HepG2 (cell line): ENCODE data around the gene UQCRC2. TPM values are rescaled to one million over a fixed set of nuclear protein-coding genes. Genes with fewer than 3 reads are reported as not detected.

Experiments used
- ADNP ChIP-seq: sonication (generic); formaldehyde crosslinking; IDR thresholded peaks from 2 replicates; pipeline ENCODE4 v1.4.0; 2020; ENCODE audit warnings: missing genetic modification reagents
- BCLAF1 ChIP-seq: fragments of 450-650 bp; IDR thresholded peaks from 2 replicates; pipeline ENCODE4 v1.6.1; 2017; ENCODE audit warnings: mild to moderate bottlenecking
- MBNL3 ChIP-seq: fragments of 250-450 bp; sonication (Bioruptor Pico); conservative IDR thresholded peaks from 2 replicates; pipeline ENCODE4 v1.8.0; 2022; ENCODE audit warnings: mild to moderate bottlenecking, inconsistent platforms
- NRL ChIP-seq: sonication (generic); formaldehyde crosslinking; IDR thresholded peaks from 2 replicates; pipeline ENCODE4 v1.5.0; 2020; ENCODE audit warnings: missing genetic modification reagents, mild to moderate bottlenecking, moderate library complexity, borderline replicate concordance
- PBX3 ChIP-seq: sonication (generic); formaldehyde crosslinking; IDR thresholded peaks from 2 replicates; pipeline ENCODE4 v1.8.1; 2023; ENCODE audit warnings: missing genetic modification reagents, inconsistent platforms, borderline replicate concordance
- PRDM15 ChIP-seq: sonication (generic); formaldehyde crosslinking; IDR thresholded peaks from 2 replicates; pipeline ENCODE4 v1.4.0; 2020; ENCODE audit warnings: missing genetic modification reagents
- SETDB1 ChIP-seq: sonication (generic); formaldehyde crosslinking; IDR thresholded peaks from 2 replicates; pipeline ENCODE4 v1.5.1; 2020; ENCODE audit warnings: missing genetic modification reagents, mild to moderate bottlenecking, borderline replicate concordance
- XBP1 ChIP-seq: sonication (generic); formaldehyde crosslinking; IDR thresholded peaks from 2 replicates; pipeline ENCODE4 v1.5.0; 2020; ENCODE audit warnings: missing genetic modification reagents
- ZBTB49 ChIP-seq: sonication (generic); formaldehyde crosslinking; IDR thresholded peaks from 2 replicates; pipeline ENCODE4 v1.4.0; 2020; ENCODE audit warnings: missing genetic modification reagents, borderline replicate concordance
- ZFX ChIP-seq: sonication (generic); formaldehyde crosslinking; IDR thresholded peaks from 2 replicates; pipeline ENCODE4 v1.4.0; 2020; ENCODE audit warnings: mild to moderate bottlenecking, low read depth, missing genetic modification reagents, moderate library complexity
- ZNF24 ChIP-seq: fragments of 450-650 bp; IDR thresholded peaks from 2 replicates; pipeline ENCODE4 v1.6.1; 2017; ENCODE audit warnings: antibody characterized with exemption, mild to moderate bottlenecking
- ZNF33A ChIP-seq: sonication (generic); formaldehyde crosslinking; IDR thresholded peaks from 2 replicates; pipeline ENCODE4 v1.5.1; 2020; ENCODE audit warnings: missing genetic modification reagents, mild to moderate bottlenecking, moderate library complexity, borderline replicate concordance
- ZNF468 ChIP-seq: sonication (generic); formaldehyde crosslinking; IDR thresholded peaks from 2 replicates; pipeline ENCODE4 v1.8.0; 2022; ENCODE audit warnings: mild to moderate bottlenecking, moderate library complexity, missing genetic modification reagents
- ZNF576 ChIP-seq: sonication (generic); formaldehyde crosslinking; IDR thresholded peaks from 2 replicates; pipeline ENCODE4 v1.4.0; 2020; ENCODE audit warnings: mild to moderate bottlenecking, missing genetic modification reagents
- ZNF746 ChIP-seq: sonication (generic); formaldehyde crosslinking; IDR thresholded peaks from 2 replicates; pipeline ENCODE4 v1.8.0; 2022; ENCODE audit warnings: mild to moderate bottlenecking, missing genetic modification reagents
- polyA plus RNA-seq, 8 experiments: library from polyadenylated mRNA; depleted of rRNA in 3 of 8; stranded (reverse) in 7 of 8; unstranded in 1 of 8; fragments of >200 nt; fragmentation: Illumina TruSeq in 4 of 8; extraction: Trizol in 4 of 8; gene quantifications; 2 replicates each; pipeline versions ENCODE4 v1.2.1 to v1.2.3, GENCODE V29; 2011 to 2016; ENCODE audit warnings: low read depth in 4 of 8, missing spikeins in 1 of 8, mixed read lengths in 1 of 8; ENCODE audit not compliant: insufficient read depth in 1 of 8
- total RNA-seq, 5 experiments: library from RNA; depleted of rRNA; stranded (reverse); fragments of >200 nt; fragmentation: Illumina TruSeq; extraction: Trizol; gene quantifications; 2 replicates each; pipeline ENCODE4 v1.2.3, GENCODE V29; 2016; ENCODE audit warnings: low read depth in 1 of 5

The UQCRC2 gene
- total and polyA plus RNA-seq, 2 of the 13 experiments (the other 11 are each of a cell fraction or from before 2014, with no cell fraction given) = 442 to 536 TPM

- TF ChIP-seq ZNF746 = 0 out of 2 replicates have a peak, but pooled peaks have one; percentile 49
- no peak; the same call in 1 of the 2 replicates for TF ChIP-seq ZNF33A (CRISPR knock-in tag)
- peak; percentile 94 for TF ChIP-seq NRL (CRISPR knock-in tag)
- TF ChIP-seq ADNP (CRISPR knock-in tag) = no peak
- TF ChIP-seq ZNF576 (CRISPR knock-in tag) = peak; percentile 92; the same call in 1 of the 2 replicates
- peak; percentile 68; the same call in 1 of the 2 replicates for TF ChIP-seq PBX3 (CRISPR knock-in tag)
- no peak for TF ChIP-seq MBNL3
- TF ChIP-seq ZFX (CRISPR knock-in tag) = peak; percentile 98
- 0 out of 2 replicates have a peak, but pooled peaks have one; percentile 49 for TF ChIP-seq PRDM15 (CRISPR knock-in tag)
- TF ChIP-seq ZBTB49 (CRISPR knock-in tag) = peak; percentile 33
- no peak for TF ChIP-seq ZNF24
- peak; percentile 75; the same call in 1 of the 2 replicates for TF ChIP-seq ZNF468 (CRISPR knock-in tag)
- no peak; the same call in 1 of the 2 replicates for TF ChIP-seq SETDB1
- no peak for TF ChIP-seq BCLAF1
- peak; percentile 86 for TF ChIP-seq XBP1 (CRISPR knock-in tag)
Measured at GRCh38 chr16:21952793-21953540, at the start of gene UQCRC2 (continued).
